ENCODE measurements around the gene ZNF311. TPM values are rescaled to one million over a fixed set of nuclear protein-coding genes. Genes with fewer than 3 reads are reported as not detected.
A peak's percentile ranks its signal among the peaks of the same experiment; 100 is the strongest.

The ZNF311 gene
- total and polyA plus RNA-seq, 9 of the 15 experiments (the other 6 are each of a cell fraction or from before 2014, with no cell fraction given), result 5.1 to 10.0 (median 7.5) TPM

- TF ChIP-seq MECOM (CRISPR knock-in tag; IDR thresholded peaks at IDR 0.05) (no peak), ZNF79 (CRISPR knock-in tag; IDR thresholded peaks at IDR 0.05; ENCODE audit: low read depth) (no peak), HMBOX1 (IDR thresholded peaks at IDR 0.05) (peak; percentile 37; the same call in 1 of the 2 replicates), RFX1 (IDR thresholded peaks at IDR 0.05) (no peak), ZNF407 (IDR thresholded peaks at IDR 0.05; ENCODE audit: low read depth) (no peak), GMEB1 (CRISPR knock-in tag; IDR thresholded peaks at IDR 0.05) (0 out of 2 replicates have a peak, but pooled peaks have one; percentile 13), ZNF431 (CRISPR knock-in tag; IDR thresholded peaks at IDR 0.05) (no peak), ZNF764 (CRISPR knock-in tag; IDR thresholded peaks at IDR 0.05; ENCODE audit: low read depth) (no peak), ZC3H8 (IDR thresholded peaks at IDR 0.05) (no peak), ZBTB33 (CRISPR knock-in tag; IDR thresholded peaks at IDR 0.05) (no peak), ZBTB43 (CRISPR knock-in tag; IDR thresholded peaks at IDR 0.05) (no peak), ZNF57 (CRISPR knock-in tag; IDR thresholded peaks at IDR 0.05) (no peak), SRSF9 (IDR thresholded peaks at IDR 0.05; ENCODE audit: borderline replicate concordance, low read depth, low read length) (no peak), WHSC1 (IDR thresholded peaks at IDR 0.05; ENCODE audit: low read length) (no peak), ETV1 (tag; conservative IDR thresholded peaks at IDR 0.05; ENCODE audit: low read depth) (0 out of 2 replicates have a peak, but pooled peaks have one; percentile 14)
Measured at GRCh38 chr6:28947831-28948270, 57.3 kb downstream of the ZNF311 start (continued).
